ENCODE results near the gene GJA10.
"Not testable (repeated sequence)": the region's sequence is repeated elsewhere in the genome, so short reads cannot be mapped to it uniquely, and the experiment has no call there.

Gene GJA10

GRCh38 chr6:89894169-89894568 is at the start of gene GJA10:
TSS of gene GJA10 (plus strand) at chr6:89894469. CDS start at chr6:89894469, 0 bp downstream.
- DNase-seq: no peak

GRCh38 chr6:89847513-89847912 is 46.8 kb upstream of the GJA10 start:
- DNase-seq: not testable (repeated sequence)

- no peak for DNase-seq
These were observed 41.2 kb upstream of the GJA10 start for GRCh38 chr6:89853068-89853467.

- DNase-seq: no peak
These were observed 36.2 kb upstream of the GJA10 start for GRCh38 chr6:89858041-89858440.

GRCh38 chr6:89859744-89860143 is 34.5 kb upstream of the GJA10 start:
- DNase-seq: no peak

- no peak for DNase-seq
These were observed 32.0 kb upstream of the GJA10 start for GRCh38 chr6:89862273-89862672.

- no peak for DNase-seq
These were observed 31.6 kb upstream of the GJA10 start for GRCh38 chr6:89862698-89863097.

GRCh38 chr6:89866024-89866678 is 28.1 kb upstream of the GJA10 start:
- no peak for DNase-seq

GRCh38 chr6:89873721-89874120 is 20.5 kb upstream of the GJA10 start:
- DNase-seq: no peak

GRCh38 chr6:89874438-89874837 is 19.8 kb upstream of the GJA10 start:
- no peak for DNase-seq

GRCh38 chr6:89886378-89887120 is 7.7 kb upstream of the GJA10 start:
- DNase-seq: no peak

- no peak for DNase-seq
These were observed 6.7 kb upstream of the GJA10 start for GRCh38 chr6:89887452-89888137.

- DNase-seq: no peak
These were observed 6.1 kb upstream of the GJA10 start for GRCh38 chr6:89888138-89888514.

- DNase-seq: no peak
These were observed 5.4 kb upstream of the GJA10 start for GRCh38 chr6:89888871-89889270.

GRCh38 chr6:89890845-89891528 is 3.3 kb upstream of the GJA10 start:
- DNase-seq: not testable (repeated sequence)

- DNase-seq: not testable (repeated sequence)
These were observed 1.7 kb upstream of the GJA10 start for GRCh38 chr6:89892577-89892976.

- no peak for DNase-seq
These were observed 1.1 kb downstream of the GJA10 start for GRCh38 chr6:89895276-89895874.

GRCh38 chr6:89910001-89910901 is 16.0 kb downstream of the GJA10 start:
- DNase-seq: not testable (repeated sequence)

GRCh38 chr6:89910902-89911240 is 16.6 kb downstream of the GJA10 start:
- no peak for DNase-seq

- DNase-seq: no peak
These were observed 22.1 kb downstream of the GJA10 start for GRCh38 chr6:89916136-89916920.

GRCh38 chr6:89917216-89917615 is 22.9 kb downstream of the GJA10 start:
- DNase-seq: no peak

All from NCI-H1105 (cell line).